Sigmoid colon (tissue), 7 donors: Measurements from ENCODE around the gene CD248. TPM values are rescaled to one million over a fixed set of nuclear protein-coding genes. Genes with fewer than 3 reads are reported as not detected.

ENCODE experiments used
- DNase-seq: peaks from one replicate; pipeline ENCODE4 v3.0.0-alpha.2; 2019
- H3K27ac ChIP-seq, 4 donors: fragments of 200-600 bp; sonication (generic); one replicate each; pipeline ENCODE4 v1.5.1; 2016 to 2019; ENCODE audit warnings: mild to moderate bottlenecking in 1 of 4
- H3K27me3 ChIP-seq, 3 donors: fragments of 200-600 bp; sonication (generic); one replicate each; pipeline ENCODE4 v1.5.1; 2019; ENCODE audit warnings: mild to moderate bottlenecking in 1 of 3
- H3K36me3 ChIP-seq, 4 donors: fragments of 200-600 bp; sonication (generic); one replicate each; pipeline ENCODE4 v1.5.1; 2016 to 2019
- H3K4me1 ChIP-seq, 4 donors: fragments of 200-600 bp; sonication (generic); one replicate each; pipeline ENCODE4 v1.5.1; 2017 to 2019
- H3K4me3 ChIP-seq, 4 donors: fragments of 200-600 bp; sonication (generic); one replicate each; pipeline ENCODE4 v1.5.1; 2017 to 2019; ENCODE audit warnings: mild to moderate bottlenecking in 2 of 4, moderate library complexity in 1 of 4
- H3K9me3 ChIP-seq, 4 donors: fragments of 200-600 bp in 3 of 4; sonication (generic) in 3 of 4; one replicate each; pipeline versions ENCODE4 v1.5.1 to v1.6.1; 2013 to 2019
- EP300 ChIP-seq, 4 donors: sonication (generic); formaldehyde crosslinking; IDR thresholded peaks; one replicate each; pipeline ENCODE4 v1.6.1; 2017; ENCODE audit warnings: antibody characterized with exemption in 4 of 4
- POLR2A ChIP-seq, 2 donors: fragments of 450-650 bp; IDR thresholded peaks; one replicate each; pipeline ENCODE4 v1.6.1; 2016; ENCODE audit warnings: antibody characterized with exemption in 2 of 2, mild to moderate bottlenecking in 2 of 2, moderate library complexity in 2 of 2
- POLR2AphosphoS5 ChIP-seq, 4 donors: sonication (generic); formaldehyde crosslinking; IDR thresholded peaks; one replicate each; pipeline ENCODE4 v1.6.1; 2017; ENCODE audit warnings: antibody characterized with exemption in 4 of 4
- whole genome bisulfite sequencing, 2 donors: extraction: QIAGEN DNeasy Blood & Tissue Kit; methylation state at CpG; one replicate each; pipeline ENCODE4 v1.1.7; 2013; 5-methylcytosine and 5-hydroxymethylcytosine counted together
- intact Hi-C: fragments of 100-400 bp; cut with DNase I; formaldehyde crosslinking; loops from one replicate; pipeline ENCODE4 v1.15.1; 2023
- polyA plus RNA-seq, 3 donors: library from polyadenylated mRNA; stranded (reverse); fragments of 200-250 nt; gene quantifications; one replicate each; pipeline ENCODE4 v1.2.3, GENCODE V29; 2013
- total RNA-seq, 4 donors: library from RNA; depleted of rRNA; stranded (reverse); fragments of >200 nt; gene quantifications; one replicate each; pipeline ENCODE4 v1.1.0, GENCODE V29; 2016
- TF ChIP-seq, protein P1 (sequence below), 4 experiments: fragments of 450-650 bp in 3 of 4; fragments of 200-600 bp in 1 of 4; IDR thresholded peaks; one replicate each; pipeline ENCODE4 v1.5.1; 2016 to 2019; ENCODE audit warnings: antibody characterized with exemption in 4 of 4, mild to moderate bottlenecking in 3 of 4, moderate library complexity in 2 of 4
- donor health status: healthy with polysubstance abuse.
- donor health status: Bipolar disorder and iron deficiency.
- donor health status: healthy.

CD248 gene
- total and polyA plus RNA-seq, 7 donors = 1.2 to 26.3 (median 6.1) TPM

DNA sequence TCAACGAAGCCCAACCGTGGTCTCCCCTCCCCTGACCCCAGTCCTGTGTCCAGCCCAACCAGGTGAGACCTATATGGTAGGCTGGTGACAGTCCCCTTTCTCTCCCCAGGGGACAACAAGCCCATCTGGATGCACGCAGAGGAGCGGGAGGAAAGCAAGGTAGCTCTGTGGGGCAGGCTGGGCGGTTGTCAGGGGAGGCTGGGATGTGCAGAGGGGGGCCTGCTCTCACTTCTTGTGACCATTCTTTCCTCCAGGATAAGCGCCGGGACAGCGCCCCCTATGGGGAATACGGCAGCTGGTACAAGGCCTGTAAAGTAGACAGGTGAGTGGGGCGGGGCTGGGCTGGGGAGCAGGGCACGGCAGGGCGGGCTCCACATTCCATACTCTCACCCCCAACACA lies 51.9 kb downstream of the CD248 start:
- intact Hi-C loops = no loop called here

More for the DNA sequence above, 51.9 kb downstream of the CD248 start:
- Histone ChIP-seq H3K4me1 (peaks cover 0 to 26% (median 21%) of the 10 kb centered on the region in 4 donors), H3K9me3 (no peaks in the 10 kb centered on the region), H3K27ac (peak overlapping the region in 2 of 4 donors; percentile 96 to 97), H3K27me3 (no peaks in the 10 kb centered on the region), H3K4me3 (no peak overlapping the region), H3K36me3 (peaks cover 11 to 59% (median 32%) of the 10 kb centered on the region in 4 donors)
- WGBS, 2 donors = 60 to 79% methylated on average over 12 of the region's 12 CpGs
- TF ChIP-seq POLR2AphosphoS5 (IDR thresholded peaks at IDR 0.05) = no peak
- TF ChIP-seq EP300 (IDR thresholded peaks at IDR 0.05) = no peak
- TF ChIP-seq, protein P1, sequence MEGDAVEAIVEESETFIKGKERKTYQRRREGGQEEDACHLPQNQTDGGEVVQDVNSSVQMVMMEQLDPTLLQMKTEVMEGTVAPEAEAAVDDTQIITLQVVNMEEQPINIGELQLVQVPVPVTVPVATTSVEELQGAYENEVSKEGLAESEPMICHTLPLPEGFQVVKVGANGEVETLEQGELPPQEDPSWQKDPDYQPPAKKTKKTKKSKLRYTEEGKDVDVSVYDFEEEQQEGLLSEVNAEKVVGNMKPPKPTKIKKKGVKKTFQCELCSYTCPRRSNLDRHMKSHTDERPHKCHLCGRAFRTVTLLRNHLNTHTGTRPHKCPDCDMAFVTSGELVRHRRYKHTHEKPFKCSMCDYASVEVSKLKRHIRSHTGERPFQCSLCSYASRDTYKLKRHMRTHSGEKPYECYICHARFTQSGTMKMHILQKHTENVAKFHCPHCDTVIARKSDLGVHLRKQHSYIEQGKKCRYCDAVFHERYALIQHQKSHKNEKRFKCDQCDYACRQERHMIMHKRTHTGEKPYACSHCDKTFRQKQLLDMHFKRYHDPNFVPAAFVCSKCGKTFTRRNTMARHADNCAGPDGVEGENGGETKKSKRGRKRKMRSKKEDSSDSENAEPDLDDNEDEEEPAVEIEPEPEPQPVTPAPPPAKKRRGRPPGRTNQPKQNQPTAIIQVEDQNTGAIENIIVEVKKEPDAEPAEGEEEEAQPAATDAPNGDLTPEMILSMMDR (IDR thresholded peaks at IDR 0.05) = no peak
- no peak for TF ChIP-seq POLR2A (IDR thresholded peaks at IDR 0.05)
- no peak for DNase-seq

Other genes with a start within 250 kb of the CD248 start
- gene PACS1, start 246.8 kb downstream of the CD248 start, total RNA-seq = 10 to 100 TPM; 16.3 to 75.9 (median 26.5) TPM
- gene PACS1, start 246.8 kb downstream of the CD248 start, polyA plus RNA-seq = 10 to 100 TPM in 1 of 3 donors, 1 to 10 TPM in 2; 2.1 to 28.0 (median 5.4) TPM
- 10 to 100 TPM; 16.1 to 29.9 (median 24.1) TPM for gene KLC2, start 59.3 kb downstream of the CD248 start, total RNA-seq
- 10 to 100 TPM in 1 of 3 donors, 1 to 10 TPM in 2; 5.4 to 20.5 (median 6.5) TPM for gene KLC2, start 59.3 kb downstream of the CD248 start, polyA plus RNA-seq
- 10 to 100 TPM; 65.4 to 93.7 (median 77.3) TPM for gene RAB1B, start 48.4 kb downstream of the CD248 start, total RNA-seq
- gene RAB1B, start 48.4 kb downstream of the CD248 start, polyA plus RNA-seq = 100 to 1,000 TPM; 196 to 286 (median 243) TPM
- 1 to 10 TPM in 1 of 4 donors, not detected in 3; 1.7 TPM for gene CNIH2, start 38.9 kb downstream of the CD248 start, total RNA-seq
- under 1 TPM in 1 of 3 donors, not detected in 2; 0.63 TPM for gene CNIH2, start 38.9 kb downstream of the CD248 start, polyA plus RNA-seq
- 10 to 100 TPM; 43.5 to 72.4 (median 61.9) TPM for gene YIF1A, start 27.9 kb downstream of the CD248 start, total RNA-seq
- 100 to 1,000 TPM in 1 of 3 donors, 10 to 100 TPM in 2; 30.3 to 104 (median 45.0) TPM for gene YIF1A, start 27.9 kb downstream of the CD248 start, polyA plus RNA-seq
- under 1 TPM in 2 of 4 donors, not detected in 2; 0.27 to 0.36 TPM for gene TMEM151A, start 25.1 kb downstream of the CD248 start, total RNA-seq
- gene TMEM151A, start 25.1 kb downstream of the CD248 start, polyA plus RNA-seq = under 1 TPM in 1 of 3 donors, not detected in 2; 0.36 TPM
- gene RIN1, start 19.4 kb upstream of the CD248 start, total RNA-seq = 1 to 10 TPM in 3 of 4 donors, under 1 TPM in 1; 0.68 to 6.1 (median 2.4) TPM
- gene RIN1, start 19.4 kb upstream of the CD248 start, polyA plus RNA-seq = 10 to 100 TPM in 1 of 3 donors, 1 to 10 TPM in 2; 2.4 to 10.2 (median 3.2) TPM
- gene BRMS1, start 28.1 kb upstream of the CD248 start, total RNA-seq = 10 to 100 TPM; 20.2 to 36.2 (median 24.9) TPM
- gene BRMS1, start 28.1 kb upstream of the CD248 start, polyA plus RNA-seq = 10 to 100 TPM; 65.4 to 81.8 (median 72.1) TPM
- 10 to 100 TPM; 41.4 to 43.5 (median 43.1) TPM for gene B4GAT1, start 30.6 kb upstream of the CD248 start, total RNA-seq
- gene B4GAT1, start 30.6 kb upstream of the CD248 start, polyA plus RNA-seq = 10 to 100 TPM in 1 of 3 donors, 1 to 10 TPM in 2; 4.2 to 17.4 (median 4.8) TPM
- gene SLC29A2, start 54.7 kb upstream of the CD248 start, total RNA-seq = under 1 TPM; 0.41 to 0.99 (median 0.63) TPM
- 10 to 100 TPM in 1 of 3 donors, 1 to 10 TPM in 2; 2.4 to 28.0 (median 2.5) TPM for gene SLC29A2, start 54.7 kb upstream of the CD248 start, polyA plus RNA-seq
- gene NPAS4, start 104.0 kb upstream of the CD248 start, total RNA-seq = 1 to 10 TPM in 1 of 4 donors, under 1 TPM in 3; 0.49 to 2.5 (median 0.83) TPM
- gene NPAS4, start 104.0 kb upstream of the CD248 start, polyA plus RNA-seq = under 1 TPM in 1 of 3 donors, not detected in 2; 0.19 TPM
- 10 to 100 TPM; 54.2 to 77.8 (median 61.3) TPM for gene MRPL11, start 121.8 kb upstream of the CD248 start, total RNA-seq
- gene MRPL11, start 121.8 kb upstream of the CD248 start, polyA plus RNA-seq = 100 to 1,000 TPM in 1 of 3 donors, 10 to 100 TPM in 2; 60.6 to 110 (median 70.3) TPM
- gene PELI3, start 149.9 kb upstream of the CD248 start, total RNA-seq = 10 to 100 TPM; 16.9 to 26.4 (median 23.0) TPM
- 1 to 10 TPM; 5.0 to 6.0 (median 5.3) TPM for gene PELI3, start 149.9 kb upstream of the CD248 start, polyA plus RNA-seq
- 10 to 100 TPM in 1 of 4 donors, 1 to 10 TPM in 3; 5.1 to 15.5 (median 9.4) TPM for gene DPP3, start 163.4 kb upstream of the CD248 start, total RNA-seq
- 10 to 100 TPM; 33.0 to 86.5 (median 66.6) TPM for gene DPP3, start 163.4 kb upstream of the CD248 start, polyA plus RNA-seq
- 10 to 100 TPM; 50.2 to 91.4 (median 57.8) TPM for gene BBS1, start 193.6 kb upstream of the CD248 start, total RNA-seq
- gene BBS1, start 193.6 kb upstream of the CD248 start, polyA plus RNA-seq = 10 to 100 TPM in 1 of 3 donors, 1 to 10 TPM in 2; 7.8 to 19.0 (median 9.0) TPM
- gene ZDHHC24, start 229.0 kb upstream of the CD248 start, total RNA-seq = 10 to 100 TPM in 1 of 4 donors, 1 to 10 TPM in 3; 6.8 to 12.2 (median 7.4) TPM
- gene ZDHHC24, start 229.0 kb upstream of the CD248 start, polyA plus RNA-seq = 1 to 10 TPM; 1.8 to 8.7 (median 1.8) TPM
- gene ACTN3, start 229.9 kb upstream of the CD248 start, total RNA-seq = under 1 TPM in 1 of 4 donors, not detected in 3; under 0.01 TPM
- not detected for gene ACTN3, start 229.9 kb upstream of the CD248 start, polyA plus RNA-seq